SH-SY5Y (cell line): ENCODE data around the gene CNTFR.

Source experiments
- GATA2 ChIP-seq: IDR thresholded peaks from 2 replicates; pipeline ENCODE4 v1.6.1; 2011; ENCODE audit warnings: mild to moderate bottlenecking, low read depth, low read length
- GATA3 ChIP-seq: IDR thresholded peaks from 2 replicates; pipeline ENCODE4 v1.6.1; 2011; ENCODE audit warnings: low read depth, mild to moderate bottlenecking, low read length, moderate library complexity

The CNTFR gene

DNA sequence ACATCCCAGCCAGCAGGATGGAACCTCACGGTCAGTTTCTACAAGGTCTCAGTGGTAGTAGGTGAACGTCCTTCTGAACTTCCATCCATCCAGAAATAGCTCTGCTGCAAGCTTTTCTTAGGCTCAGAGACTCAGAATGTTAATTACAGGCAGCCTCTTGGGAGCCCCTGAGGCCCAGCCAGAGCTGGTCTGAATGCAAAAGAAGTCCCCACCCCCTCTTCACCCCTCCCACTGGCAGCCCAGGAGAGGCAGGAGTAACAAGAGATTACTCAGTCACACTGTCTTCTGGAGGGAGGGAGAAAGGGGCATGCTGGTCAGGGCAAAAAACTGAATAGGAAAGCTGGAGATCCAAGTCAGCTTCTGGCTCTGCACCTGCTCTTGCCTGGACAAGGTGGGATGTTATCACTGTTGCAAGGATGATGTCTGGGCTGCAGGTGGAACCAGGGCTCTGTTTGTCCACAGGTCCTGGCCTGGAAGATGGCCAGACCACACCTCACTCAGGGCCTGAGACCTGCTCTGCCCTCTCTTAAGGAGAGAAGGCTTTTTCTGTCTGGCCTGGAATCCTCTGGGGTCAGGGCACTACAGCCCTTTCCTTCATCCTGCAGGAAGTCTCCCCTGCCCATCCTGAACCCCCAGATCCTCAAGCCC is 75.8 kb downstream of the CNTFR start:
- TF ChIP-seq GATA3, result no peak
- TF ChIP-seq GATA2, result no peak

DNA sequence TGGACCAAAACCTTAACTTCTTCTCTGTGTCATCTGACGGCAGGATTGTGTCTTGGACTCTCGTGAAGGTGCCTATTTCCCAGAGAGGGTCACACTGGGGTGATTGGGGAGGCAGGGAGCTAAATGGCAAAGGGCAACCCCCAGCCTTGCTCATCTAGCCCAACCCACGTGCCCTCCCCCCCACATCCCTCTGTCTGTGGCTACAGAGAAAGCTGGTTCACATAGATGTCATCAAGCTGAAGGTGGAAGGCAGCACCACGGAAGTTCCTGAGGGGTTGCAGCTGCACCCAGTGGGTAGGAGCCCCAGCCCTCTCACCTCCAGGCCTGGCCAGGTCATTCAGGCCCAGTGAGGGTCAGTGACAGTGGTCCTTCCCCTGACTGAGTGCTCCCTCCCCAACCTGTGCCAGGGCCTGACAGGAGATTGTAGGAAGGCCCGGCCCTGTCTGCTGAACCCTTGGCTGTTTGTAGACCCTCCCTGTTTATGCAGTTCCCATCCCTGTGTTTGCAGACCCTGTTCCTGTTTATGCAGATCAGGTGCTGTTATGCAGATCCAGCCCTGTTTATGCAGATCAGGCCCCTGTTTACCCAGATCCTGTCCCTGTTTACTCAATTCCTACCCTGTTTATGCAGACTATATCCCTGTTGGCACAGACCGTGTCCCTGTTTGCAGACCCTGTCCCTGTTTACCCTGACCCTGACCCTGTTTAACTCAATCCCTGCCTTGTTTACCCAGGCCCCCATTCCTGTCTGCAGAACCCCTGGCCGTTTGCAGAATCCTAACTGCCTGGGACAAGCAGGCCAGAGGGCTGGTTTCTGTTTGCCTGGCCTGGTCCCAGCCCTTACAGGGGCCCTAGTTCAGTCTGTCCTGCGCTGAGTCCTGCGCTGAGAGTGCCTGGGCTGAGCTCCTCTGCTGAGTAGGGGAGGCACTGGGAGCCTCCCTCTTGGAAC is 77.1 kb downstream of the CNTFR start:
- TF ChIP-seq GATA3, result no peak

DNA sequence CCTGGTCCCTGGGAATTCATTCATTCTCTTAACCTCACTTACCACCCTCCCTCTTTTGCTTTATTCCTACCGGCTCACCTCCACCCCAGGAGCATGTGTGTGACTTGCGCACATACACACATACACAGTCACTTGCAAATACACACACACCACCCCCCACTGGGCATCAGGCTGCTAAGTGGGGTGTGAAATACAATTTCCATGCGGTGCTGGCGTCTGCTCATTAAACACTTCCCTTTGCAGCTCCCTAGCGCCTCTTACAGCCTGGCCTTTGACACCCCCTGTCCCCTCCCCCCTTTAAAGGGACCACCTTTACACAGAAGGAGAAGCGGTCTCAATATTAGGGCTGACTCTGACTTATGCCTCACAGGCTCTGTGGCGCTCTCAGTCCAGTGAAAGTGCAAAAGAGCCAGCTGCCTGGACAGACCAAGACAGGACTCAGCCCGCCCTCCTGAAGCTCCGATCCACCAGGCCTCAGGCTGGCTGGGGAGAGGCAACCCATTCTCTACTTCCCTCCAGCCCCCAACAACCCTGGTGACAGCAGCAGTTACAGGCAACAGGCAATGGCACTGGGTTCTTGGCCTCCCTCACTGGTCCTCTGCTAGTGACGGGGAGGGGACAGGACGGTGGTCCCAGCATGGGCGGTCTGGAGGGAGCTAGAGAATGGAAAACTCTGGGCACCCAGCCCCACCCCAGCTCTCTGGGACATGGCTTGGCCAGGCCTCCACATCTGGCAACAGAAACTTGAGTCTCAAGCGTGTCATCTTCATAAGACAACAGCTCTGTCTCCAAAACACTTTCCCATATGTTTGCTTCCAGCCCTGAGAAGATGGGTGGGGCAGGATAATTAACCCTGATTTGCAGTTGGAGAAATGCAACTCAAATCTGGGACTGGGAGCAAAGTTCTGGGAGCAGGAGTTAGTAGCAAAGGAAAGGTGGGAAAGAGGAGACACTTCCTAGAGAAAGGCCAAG is 78.7 kb downstream of the CNTFR start:
- TF ChIP-seq GATA3 (no peak), GATA2 (no peak)

DNA sequence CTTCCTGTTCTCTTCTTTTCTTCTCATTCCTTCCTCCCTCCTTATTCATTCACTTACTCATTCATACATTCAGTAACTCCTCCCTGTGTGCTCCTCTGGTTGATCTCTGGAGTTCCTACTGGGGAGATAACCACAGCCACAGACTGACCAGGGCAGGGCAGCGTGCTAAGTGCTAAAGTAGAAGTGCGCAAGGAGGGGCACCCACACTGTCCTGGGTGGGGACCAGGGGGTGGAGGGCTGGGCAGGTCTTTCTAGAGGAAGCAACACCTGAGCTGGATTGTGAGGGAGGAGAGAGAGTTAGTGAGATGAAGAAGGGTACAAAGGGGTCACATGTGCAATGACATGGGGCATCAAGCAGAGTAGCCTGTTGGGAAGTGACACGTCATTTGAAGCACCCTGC is 80.6 kb downstream of the CNTFR start:
- TF ChIP-seq GATA2, result no peak
- no peak for TF ChIP-seq GATA3

DNA sequence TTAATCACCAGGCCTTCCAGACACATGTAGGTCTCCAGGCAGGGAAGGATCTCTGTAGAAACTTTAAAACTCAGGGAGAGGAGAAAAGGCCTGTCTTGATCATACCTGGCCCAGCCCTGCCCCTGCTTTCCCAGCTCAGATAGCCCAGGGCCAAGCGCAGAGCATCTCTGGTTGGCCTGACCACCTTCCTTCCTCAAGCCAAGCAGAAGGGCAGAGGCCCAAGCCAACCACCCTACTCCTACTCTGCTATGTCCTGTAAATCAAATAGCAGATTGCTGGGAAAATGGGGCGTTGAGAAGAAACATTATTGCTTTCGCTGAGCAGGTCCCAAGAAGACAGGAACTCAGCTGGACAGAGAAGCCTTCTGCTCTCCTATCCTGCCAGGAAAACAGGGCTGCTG is 81.1 kb downstream of the CNTFR start:
- TF ChIP-seq GATA2 (no peak), GATA3 (no peak)

DNA sequence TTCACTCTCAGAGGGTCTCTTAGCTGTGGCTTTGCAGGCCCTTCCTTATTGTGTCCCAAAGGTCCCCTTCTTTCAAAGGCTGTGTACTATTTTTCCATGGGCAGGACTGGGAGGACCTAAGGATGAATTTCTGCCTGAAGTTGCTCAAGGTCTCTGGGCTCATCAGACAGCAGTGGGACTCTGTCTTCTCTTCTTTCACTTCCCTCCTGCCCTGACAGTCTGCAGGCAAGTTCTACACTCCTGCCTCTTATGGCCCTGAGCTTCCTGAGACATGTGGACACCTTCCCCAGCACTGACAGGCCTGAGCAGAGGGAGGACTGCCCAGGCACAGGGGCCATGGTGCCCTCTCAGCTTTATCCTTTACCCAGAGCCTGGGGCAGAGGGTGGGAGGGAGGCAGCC is 81.6 kb downstream of the CNTFR start:
- TF ChIP-seq GATA2, result no peak
- no peak for TF ChIP-seq GATA3

DNA sequence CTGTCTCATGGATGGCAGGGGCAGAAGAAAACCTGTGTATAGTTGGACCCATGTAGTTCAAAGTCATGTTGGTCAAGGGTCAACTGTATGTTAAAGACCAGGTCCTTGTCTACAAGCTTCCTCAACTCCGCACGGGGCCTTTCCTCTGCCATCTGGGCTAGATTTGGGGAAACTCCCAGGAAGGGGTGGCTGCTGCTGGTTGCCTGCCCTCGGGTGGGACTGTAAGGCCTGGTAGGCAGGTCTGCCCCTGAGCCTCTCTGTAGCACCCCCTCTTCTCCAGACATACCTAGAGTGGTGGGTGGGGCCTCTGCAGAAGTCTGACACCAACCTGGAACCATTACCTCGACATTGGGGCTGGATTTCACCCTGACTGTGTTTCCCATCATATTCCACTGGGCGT is 82.0 kb downstream of the CNTFR start:
- TF ChIP-seq GATA3 (no peak), GATA2 (no peak)

DNA sequence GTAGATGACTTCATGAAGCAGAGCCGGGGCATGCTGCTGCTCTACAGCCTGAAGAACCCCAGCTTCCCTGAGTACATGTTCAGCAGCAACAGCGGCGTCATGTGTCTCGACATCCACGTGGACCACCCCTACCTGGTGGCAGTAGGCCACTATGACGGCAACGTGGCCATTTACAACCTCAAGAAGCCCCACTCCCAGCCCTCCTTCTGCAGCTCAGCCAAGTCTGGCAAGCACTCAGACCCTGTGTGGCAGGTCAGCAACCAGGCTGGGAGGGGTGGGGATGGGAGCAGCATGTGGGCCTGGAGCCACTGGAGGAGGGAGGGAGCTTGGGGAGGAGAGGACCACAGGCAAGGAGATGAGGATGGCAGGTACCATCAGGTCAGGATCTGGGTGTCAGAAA is 82.9 kb downstream of the CNTFR start:
- TF ChIP-seq GATA3 (no peak), GATA2 (no peak)

DNA sequence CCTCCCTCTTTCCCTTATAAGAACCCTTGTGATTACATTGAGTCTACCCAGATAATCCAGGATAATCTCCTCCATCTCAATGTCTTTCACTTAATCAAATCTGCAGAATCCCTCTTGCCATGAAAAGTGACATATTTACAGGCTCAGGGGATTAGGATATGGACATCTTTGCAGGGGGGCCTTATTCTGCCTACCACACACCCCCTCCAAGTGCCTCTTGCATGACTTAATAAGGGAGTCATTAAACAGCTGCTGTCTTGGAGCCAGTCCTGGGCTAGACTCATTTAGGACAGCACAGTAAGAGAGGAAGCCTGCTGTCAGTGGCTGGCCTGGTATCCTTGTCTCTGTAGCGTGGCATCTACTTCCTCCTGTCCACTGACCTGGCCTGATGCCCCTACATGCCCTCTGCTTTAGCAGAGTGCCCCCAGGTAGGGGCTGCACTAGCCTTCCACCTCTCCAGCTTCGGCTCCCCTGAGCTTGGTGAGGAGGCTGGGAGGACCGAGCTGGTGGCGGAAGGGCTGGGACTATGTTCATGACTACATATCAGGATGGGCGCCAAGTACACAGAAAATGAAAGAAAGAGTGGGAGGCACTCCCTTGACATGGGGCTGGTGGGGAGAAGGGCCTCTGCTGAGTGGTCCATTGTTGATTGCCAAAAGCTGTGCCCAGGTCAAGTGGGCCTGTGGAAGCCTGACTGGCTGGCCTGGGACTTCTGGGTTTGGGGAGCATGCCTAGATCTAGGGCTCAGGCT is 84.0 kb downstream of the CNTFR start:
- no peak for TF ChIP-seq GATA2
- no peak for TF ChIP-seq GATA3

DNA sequence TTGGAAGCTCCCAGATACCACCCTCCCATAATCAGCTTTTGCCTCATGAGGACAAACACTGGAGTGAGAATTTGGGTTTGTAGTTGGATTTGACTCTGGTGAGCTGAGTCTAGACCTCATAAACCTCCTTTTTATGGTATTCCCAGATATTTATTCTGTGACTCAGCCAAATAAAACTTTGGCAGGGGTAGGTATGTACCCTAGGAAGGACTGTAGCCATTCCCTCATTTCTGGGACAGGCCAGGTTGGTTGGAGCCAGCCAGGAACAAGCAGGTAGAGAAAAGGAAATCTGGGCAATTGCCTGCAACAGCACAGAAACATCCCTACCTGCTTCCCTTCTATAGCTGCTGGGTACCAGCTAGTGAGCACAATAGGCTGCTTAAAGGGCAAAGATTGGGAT is 86.1 kb downstream of the CNTFR start:
- TF ChIP-seq GATA2, result no peak
- TF ChIP-seq GATA3, result no peak

DNA sequence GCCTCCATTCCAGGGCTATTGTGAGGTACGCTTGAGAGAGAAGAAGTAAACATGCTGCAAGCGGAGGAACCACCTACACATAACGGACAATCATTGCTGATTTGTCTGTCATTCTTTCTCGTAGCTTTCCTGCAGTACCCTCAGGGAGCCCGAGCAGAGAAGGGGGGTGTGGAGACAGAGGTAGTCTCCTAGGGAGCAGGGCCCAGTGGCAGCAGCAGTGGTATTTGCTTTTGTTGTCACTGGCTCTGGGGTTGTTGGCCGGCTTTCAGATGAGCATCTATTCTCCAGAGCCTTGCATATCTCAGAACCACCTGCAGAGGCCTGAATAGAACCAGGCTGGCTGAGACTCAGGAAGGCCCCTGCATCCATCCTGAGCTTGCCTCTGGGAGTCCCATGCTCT is 86.6 kb downstream of the CNTFR start:
- no peak for TF ChIP-seq GATA3
- TF ChIP-seq GATA2, result no peak

DNA sequence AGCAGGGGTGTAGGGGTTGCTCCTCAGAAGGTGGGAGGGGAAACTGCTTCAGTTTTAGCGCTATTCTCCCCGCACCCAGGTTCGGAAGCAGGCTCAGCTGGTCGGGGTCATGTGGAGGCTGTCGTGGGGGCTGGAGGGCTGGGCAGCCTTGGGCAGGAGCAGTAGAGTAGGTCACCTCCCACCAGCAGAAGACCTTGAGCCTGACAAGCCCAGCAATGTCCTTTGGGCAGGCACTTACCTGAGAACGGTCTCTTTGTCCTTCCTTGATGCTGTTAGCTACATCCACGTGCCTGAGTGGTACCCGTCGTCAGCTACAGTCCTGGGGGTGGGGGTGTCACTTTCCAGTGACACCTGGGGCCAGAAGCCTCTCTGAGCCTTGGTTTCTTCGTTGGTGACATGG is 87.1 kb downstream of the CNTFR start:
- TF ChIP-seq GATA2, result no peak
- TF ChIP-seq GATA3, result no peak

DNA sequence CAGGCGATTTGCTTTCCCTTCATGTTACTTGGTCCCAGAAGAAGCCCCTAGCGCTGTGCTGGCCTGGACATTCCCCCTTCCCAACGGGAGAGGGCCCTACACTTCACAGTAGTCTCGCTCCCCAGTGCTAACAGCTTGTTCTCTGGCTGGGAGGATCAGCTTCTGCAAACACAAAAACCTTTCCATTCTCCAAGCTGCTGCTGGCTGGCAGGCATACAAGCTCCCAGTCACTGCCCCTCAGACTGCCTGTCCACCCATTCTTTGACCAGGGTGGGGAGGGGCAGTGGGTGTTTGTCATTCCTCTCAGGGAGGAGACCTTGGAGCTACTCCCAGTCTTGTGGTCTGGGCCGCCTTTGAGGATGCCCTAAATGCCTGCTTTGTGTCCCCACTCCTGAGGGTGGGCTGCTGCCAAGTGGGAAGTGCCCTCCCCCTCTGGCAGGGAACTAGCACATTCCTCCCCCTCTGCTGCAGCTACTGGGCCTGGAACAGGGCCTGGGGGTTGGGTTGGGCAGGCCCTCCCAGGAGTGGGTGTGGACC is 87.6 kb downstream of the CNTFR start:
- TF ChIP-seq GATA3, result no peak
